GM19455 (cell line): ENCODE measurements around the gene TUBA3E.
"Not testable (repeated sequence)": the region's sequence is repeated elsewhere in the genome, so short reads cannot be mapped to it uniquely, and the experiment has no call there.

ENCODE experiments used
- ATAC-seq: cut with Tn5 transposase; IDR thresholded peaks from one replicate; pipeline ENCODE4 v1.9.1; 2021; ENCODE audit not compliant: unreplicated experiment

The TUBA3E gene

GRCh38 chr2:130165293-130166016 lies 32.8 kb downstream of the TUBA3E start:
- ATAC-seq = no peak

- no peak for ATAC-seq
Observed at GRCh38 chr2:130162968-130163367, 35.3 kb downstream of the TUBA3E start.

GRCh38 chr2:130162486-130162885 lies 35.8 kb downstream of the TUBA3E start:
- ATAC-seq = not testable (repeated sequence)

- not testable (repeated sequence) for ATAC-seq
Observed at GRCh38 chr2:130160838-130161705, 37.2 kb downstream of the TUBA3E start.

- ATAC-seq = no peak
Observed at GRCh38 chr2:130160131-130160530, 38.1 kb downstream of the TUBA3E start.

- not testable (repeated sequence) for ATAC-seq
Observed at GRCh38 chr2:130159376-130159775, 38.9 kb downstream of the TUBA3E start.

- ATAC-seq = no peak
Observed at GRCh38 chr2:130158631-130159030, 39.6 kb downstream of the TUBA3E start.

GRCh38 chr2:130157825-130158514 lies 40.3 kb downstream of the TUBA3E start:
- ATAC-seq = peak; percentile 68

GRCh38 chr2:130157354-130157753 lies 40.9 kb downstream of the TUBA3E start:
- peak; percentile 34 for ATAC-seq

- no peak for ATAC-seq
Observed at GRCh38 chr2:130156624-130157004, 41.6 kb downstream of the TUBA3E start.

- not testable (repeated sequence) for ATAC-seq
Observed at GRCh38 chr2:130155956-130156623, 42.1 kb downstream of the TUBA3E start.

- no peak for ATAC-seq
Observed at GRCh38 chr2:130154773-130155765, 43.2 kb downstream of the TUBA3E start.

- not testable (repeated sequence) for ATAC-seq
Observed at GRCh38 chr2:130154423-130154770, 43.8 kb downstream of the TUBA3E start.

- not testable (repeated sequence) for ATAC-seq
Observed at GRCh38 chr2:130153721-130154422, 44.4 kb downstream of the TUBA3E start.

GRCh38 chr2:130152816-130153595 lies 45.2 kb downstream of the TUBA3E start:
- no peak for ATAC-seq

- ATAC-seq = not testable (repeated sequence)
Observed at GRCh38 chr2:130152136-130152815, 46.0 kb downstream of the TUBA3E start.

- not testable (repeated sequence) for ATAC-seq
Observed at GRCh38 chr2:130151145-130151512, 47.1 kb downstream of the TUBA3E start.
